ENCODE measurements around the gene TMEM30A.

Gene TMEM30A

GRCh38 chr6:75284632-75285282, at the start of gene TMEM30A:
TMEM30A (minus strand) TSS chr6:75284792; CDS start chr6:75284638, 154 bp downstream.
- DNase-seq (ENCODE audit: low read depth), result peak; percentile 98

- DNase-seq (ENCODE audit: low read depth), result no peak
These were observed 49.1 kb upstream of the TMEM30A start for GRCh38 chr6:75333676-75334200.

- DNase-seq (ENCODE audit: low read depth), result no peak
These were observed 46.6 kb upstream of the TMEM30A start for GRCh38 chr6:75331151-75331550.

- no peak for DNase-seq (ENCODE audit: low read depth)
These were observed 45.1 kb upstream of the TMEM30A start for GRCh38 chr6:75329703-75330102.

- no peak for DNase-seq (ENCODE audit: low read depth)
These were observed 43.2 kb upstream of the TMEM30A start for GRCh38 chr6:75327807-75328206.

GRCh38 chr6:75326557-75327258, 42.1 kb upstream of the TMEM30A start:
- DNase-seq (ENCODE audit: low read depth), result no peak

GRCh38 chr6:75318900-75319299, 34.3 kb upstream of the TMEM30A start:
- no peak for DNase-seq (ENCODE audit: low read depth)

- no peak for DNase-seq (ENCODE audit: low read depth)
These were observed 33.1 kb upstream of the TMEM30A start for GRCh38 chr6:75317503-75318206.

GRCh38 chr6:75315978-75316377, 31.4 kb upstream of the TMEM30A start:
- no peak for DNase-seq (ENCODE audit: low read depth)

GRCh38 chr6:75308250-75308988, 23.8 kb upstream of the TMEM30A start:
- no peak for DNase-seq (ENCODE audit: low read depth)

GRCh38 chr6:75307364-75308004, 22.9 kb upstream of the TMEM30A start:
- no peak for DNase-seq (ENCODE audit: low read depth)

- no peak for DNase-seq (ENCODE audit: low read depth)
These were observed 21.5 kb upstream of the TMEM30A start for GRCh38 chr6:75306064-75306463.

- DNase-seq (ENCODE audit: low read depth), result no peak
These were observed 21.0 kb upstream of the TMEM30A start for GRCh38 chr6:75305573-75305972.

GRCh38 chr6:75302280-75302679, 17.7 kb upstream of the TMEM30A start:
- no peak for DNase-seq (ENCODE audit: low read depth)

GRCh38 chr6:75301537-75301936, 16.9 kb upstream of the TMEM30A start:
- no peak for DNase-seq (ENCODE audit: low read depth)

GRCh38 chr6:75301088-75301487, 16.5 kb upstream of the TMEM30A start:
- DNase-seq (ENCODE audit: low read depth), result no peak

GRCh38 chr6:75300531-75300855, 15.9 kb upstream of the TMEM30A start:
- no peak for DNase-seq (ENCODE audit: low read depth)

GRCh38 chr6:75299801-75300530, 15.4 kb upstream of the TMEM30A start:
- no peak for DNase-seq (ENCODE audit: low read depth)

GRCh38 chr6:75296811-75297779, 12.5 kb upstream of the TMEM30A start:
- DNase-seq (ENCODE audit: low read depth), result no peak

- no peak for DNase-seq (ENCODE audit: low read depth)
These were observed 8.0 kb upstream of the TMEM30A start for GRCh38 chr6:75292555-75292954.
